ENCODE data around the gene PDE1C.

The PDE1C gene

DNA sequence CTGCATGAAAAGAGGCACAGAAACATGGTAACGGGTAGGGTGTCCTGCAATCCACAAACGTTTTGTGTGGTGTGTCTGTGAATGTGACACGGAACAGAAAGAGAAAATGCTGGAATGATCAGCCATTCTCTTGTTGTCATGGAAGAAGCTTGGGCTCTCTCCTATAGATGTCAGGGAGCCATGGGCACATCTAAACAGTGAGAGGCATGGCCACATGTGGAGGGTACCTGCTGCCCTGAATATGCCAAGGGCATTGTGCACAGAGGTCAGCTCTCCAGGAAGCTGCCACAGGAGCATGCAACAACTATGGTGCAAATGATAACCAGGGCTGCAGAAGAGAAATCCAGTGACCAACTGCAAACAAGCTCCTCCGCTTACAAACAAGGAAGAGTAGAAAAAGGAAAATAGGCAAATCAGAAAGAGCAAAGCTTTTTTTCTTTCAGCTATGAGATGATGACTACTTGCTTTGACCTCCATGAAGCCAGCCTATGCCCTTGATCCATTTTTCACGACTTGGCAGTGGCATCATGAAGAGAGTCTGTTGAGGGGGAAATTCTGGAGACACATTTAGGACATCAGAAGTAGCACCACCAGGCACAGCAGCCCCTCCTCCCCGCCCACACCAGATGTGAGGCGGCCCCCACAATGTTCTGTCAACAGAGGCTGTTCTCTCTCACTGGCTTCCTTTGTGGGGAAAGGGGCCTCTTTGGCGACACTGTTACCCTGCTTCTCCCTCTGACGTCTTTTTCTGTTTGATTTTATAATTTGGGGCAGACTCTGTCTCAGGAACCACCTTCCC is 4.8 kb upstream of the PDE1C start:
- no peak for DNase-seq

DNA sequence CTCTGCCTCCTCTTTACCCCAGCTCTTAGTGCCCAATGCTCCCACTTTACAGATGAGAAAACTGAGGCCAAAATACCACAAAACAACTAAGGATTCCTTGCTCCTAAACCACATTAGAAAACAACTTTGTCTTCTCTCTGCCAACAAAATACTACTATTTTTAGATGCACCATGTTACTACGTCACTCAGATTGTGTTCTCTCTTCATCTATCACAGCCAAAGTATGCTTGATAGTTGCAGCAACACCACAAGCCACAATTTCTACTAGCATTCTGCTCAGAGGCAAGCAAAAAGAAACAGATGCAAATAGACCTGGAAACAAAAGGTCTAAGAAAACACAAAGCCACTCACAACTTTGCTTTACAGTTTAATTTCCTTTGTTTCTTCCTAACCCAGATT is 3.3 kb upstream of the PDE1C start:
- no peak for DNase-seq

DNA sequence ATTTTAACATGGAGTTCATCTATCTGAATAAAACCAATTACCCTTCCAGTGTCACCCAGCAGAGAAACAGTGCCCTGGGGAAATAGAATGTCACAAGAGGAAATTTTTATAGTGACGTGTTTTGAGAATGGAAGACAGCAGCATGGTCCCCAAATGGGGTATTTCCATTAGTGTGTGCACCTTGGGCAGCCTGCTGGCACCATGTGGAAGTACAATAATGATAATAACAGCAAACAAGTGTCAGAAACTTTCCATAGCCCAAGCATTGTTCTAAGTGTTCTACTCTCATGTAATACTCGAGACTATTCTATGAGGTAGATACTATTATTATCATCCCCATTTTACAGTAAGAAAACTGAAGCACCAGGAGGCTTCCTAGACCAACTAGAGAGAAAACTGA is 2.2 kb upstream of the PDE1C start:
- DNase-seq: no peak

DNA sequence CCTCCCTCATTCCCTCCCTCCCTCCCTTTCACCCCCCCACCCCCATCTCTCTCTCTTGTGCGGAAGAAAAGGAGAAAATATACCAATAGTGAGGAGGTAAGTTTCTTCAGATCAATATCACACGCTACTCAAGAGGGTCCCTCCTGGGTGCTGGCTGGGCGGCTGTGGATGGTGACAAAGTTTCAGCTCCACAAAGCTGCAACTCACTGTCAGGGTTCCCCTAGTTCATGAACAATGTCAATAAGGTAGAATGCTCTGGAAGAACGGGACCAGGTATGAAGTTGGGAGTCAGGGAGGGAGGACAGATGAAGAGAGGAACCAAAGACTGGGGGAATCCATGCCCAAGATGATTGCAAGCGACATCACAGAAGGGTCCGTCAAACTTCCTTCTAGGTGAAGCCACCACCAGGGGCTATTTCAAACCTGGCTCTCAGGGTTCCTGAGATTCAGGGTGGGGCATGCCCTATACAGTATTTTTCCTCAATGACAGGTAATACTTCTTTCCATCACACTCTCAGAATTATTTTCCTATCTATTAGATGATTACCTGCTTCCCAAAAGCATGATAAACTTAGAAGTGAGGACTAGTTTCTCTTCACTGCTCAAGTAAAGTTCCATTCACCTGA is 1.4 kb upstream of the PDE1C start:
- DNase-seq: no peak

DNA sequence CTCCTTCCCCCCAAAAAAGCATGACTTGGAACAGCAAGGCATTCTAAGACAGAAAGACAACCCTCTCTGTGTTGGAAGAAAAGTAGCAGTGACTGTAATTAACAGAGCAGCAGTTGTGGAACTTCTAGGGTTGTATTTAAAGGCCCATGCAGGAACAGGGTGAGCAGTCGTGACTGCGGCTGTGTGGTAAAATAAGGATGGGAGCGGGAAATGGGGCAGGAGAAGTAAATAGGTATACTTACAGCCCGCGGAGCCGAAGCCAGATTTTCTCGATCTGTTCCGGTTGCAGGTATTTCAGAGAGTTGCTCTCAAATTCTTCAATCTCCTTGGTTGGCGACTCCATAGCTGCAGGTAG is 179 bp downstream of the PDE1C start:
- DNase-seq: no peak

DNA sequence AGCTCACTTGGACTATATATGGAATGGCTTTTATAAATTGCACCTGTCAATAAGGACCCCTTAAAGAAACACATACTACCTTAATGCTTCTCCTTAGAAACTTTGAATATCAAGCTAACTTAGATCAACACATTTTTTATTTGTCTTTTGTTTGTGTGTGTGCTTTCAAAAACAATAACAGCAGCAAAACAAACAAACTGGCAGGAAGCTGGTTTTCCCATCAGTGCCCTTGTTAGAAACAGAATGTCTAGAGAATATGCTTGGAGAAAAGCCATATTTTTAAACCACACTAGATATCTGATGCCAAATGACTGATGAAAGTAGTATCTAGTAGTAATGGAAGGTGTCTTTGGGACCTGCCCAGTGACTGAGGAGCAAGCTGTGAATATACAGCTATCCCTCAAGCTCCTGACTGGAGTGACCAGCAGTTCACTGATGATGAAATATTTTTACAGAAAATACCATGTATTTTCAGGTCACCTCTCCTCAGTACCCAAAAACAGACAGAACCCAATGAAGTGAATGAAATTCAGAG is 1.0 kb downstream of the PDE1C start:
- no peak for DNase-seq

DNA sequence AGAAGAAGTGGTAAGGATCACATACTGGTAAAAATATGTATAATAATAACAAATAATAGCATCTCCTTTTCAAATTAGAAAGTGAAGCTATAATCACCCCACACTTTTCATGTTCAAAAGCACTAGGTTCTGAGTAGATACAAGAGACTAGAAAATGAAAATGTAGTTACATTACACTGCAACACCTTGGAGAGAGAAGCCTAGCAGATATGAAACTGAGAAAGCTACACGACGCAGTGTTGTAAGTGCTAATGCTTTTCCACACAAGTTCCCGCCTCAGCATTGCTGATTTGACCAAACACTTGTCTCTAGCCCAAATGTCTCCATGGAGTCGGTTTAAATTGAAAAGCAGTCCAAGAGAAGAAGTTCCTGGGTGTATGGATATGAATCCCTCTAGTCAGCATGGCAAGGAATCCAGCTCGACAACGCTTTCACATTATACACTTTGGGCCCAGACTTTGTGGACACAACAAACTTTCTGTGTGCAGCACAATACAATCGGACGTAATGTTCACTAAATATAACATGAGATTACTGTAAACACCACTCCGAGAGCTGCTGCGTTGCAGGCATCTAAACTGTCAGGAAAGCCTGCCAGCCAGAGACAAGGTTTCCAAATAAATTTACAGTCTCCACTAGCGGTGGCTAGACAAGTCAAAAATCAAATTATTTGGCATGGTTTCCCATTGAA is 1.7 kb downstream of the PDE1C start:
- DNase-seq: no peak

DNA sequence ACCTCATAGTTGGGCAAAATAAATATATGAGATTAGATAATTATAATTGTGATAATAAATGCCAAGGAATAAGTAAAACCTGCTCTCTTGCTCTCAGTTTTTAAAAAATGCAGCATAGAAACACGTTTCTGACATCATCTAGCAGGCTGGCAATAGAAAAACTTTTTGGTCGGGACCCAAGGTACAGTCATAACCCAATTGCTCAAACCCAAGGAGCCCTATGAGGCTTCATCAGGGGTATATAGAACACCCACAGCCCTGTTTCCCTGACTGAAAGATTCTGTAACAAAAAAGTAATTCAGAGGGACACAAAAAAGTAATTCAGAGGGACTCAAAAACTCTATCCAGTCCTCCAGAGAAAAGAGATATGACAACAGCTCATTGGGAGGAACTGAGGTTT is 3.8 kb downstream of the PDE1C start:
- DNase-seq: no peak

DNA sequence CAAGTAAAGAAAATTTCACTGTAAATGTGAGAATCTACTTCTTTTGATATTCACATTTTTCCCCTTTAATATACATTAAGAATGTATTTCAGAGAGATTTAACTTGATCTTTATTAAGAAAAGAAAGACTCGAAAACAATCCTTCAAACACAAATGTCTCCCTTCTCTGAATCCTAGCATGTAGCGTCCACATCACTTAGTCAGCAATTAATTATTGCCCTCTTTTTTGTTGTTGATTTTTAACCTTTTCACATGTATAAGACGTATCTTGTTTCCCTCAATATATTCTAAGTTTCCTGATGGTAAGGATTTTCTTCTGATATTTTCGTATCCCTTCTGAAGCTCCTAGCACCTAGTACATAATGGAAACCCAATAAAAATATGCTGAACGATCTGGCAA is 6.6 kb downstream of the PDE1C start:
- no peak for DNase-seq

DNA sequence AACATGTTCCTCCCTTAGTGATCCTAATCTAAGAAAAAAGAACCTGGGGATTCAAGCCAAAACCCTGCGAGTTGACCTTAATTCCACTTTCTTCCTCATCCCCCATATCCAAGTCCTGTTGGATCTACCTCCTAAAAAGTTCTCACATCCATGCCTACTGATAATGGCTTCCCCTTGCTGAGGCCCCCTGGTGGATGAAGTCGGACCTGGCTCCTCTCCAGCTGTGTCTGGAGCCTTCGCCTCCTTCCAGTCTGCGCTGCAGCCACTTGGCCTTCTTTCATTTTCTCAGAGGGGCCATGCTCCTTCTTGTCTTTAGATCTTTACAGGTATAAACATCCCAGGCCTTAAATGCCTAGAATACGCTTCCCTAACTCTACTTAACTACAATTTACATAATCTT is 8.1 kb downstream of the PDE1C start:
- DNase-seq: no peak

DNA sequence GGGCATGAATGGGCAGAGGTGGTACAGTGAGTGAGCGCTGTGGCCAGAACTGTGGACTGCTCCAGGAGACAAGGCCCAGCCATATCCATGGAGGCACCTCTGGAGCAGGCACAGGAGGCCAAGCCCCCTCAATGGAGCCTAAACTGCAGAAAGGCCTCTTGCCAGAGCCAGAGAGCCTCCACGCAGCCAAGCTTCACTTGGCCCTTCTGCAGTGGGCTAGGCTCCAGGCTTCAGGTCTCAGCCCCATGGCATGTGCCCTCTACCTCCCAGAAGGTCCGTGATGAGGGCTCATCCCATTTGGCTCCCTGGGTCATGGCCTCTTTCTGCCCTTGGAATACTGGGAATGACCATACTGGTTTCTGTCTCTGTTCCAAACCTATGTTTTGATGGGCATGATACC is 8.9 kb downstream of the PDE1C start:
- no peak for DNase-seq

DNA sequence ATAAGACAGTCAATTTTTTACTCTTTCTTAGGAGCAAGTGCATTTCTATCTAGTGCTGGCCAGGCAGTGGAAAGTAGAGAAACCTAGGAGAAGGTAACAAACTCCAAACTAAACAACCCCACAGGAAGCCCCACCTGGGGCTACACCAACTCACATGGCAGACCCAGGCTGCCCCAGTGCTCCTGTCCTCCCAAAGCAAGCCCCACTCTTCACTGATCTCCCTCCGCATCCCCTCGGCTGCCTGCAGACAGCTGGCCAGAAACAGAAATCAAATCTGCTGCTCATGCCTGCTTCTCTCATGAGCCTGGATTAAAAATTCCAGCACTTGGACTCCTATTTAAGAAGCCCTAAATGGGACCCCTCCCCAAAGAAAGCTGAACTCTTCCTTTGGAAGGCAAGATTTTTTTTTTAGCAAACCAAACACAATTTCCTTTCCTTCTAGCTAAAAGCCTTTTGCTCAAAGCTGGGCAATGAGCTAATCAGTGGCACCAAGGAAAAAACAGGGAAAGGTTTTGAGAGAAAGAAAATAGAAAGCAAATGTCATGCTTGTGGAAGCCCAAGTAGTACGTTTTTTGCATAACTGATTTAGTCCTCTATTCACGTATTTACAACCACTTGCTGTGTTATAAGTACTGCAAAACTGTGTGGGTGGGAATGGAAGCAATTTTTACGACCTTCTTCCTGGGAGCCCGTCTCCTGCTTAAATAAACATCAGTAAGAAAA is 10.8 kb downstream of the PDE1C start:
- no peak for DNase-seq

DNA sequence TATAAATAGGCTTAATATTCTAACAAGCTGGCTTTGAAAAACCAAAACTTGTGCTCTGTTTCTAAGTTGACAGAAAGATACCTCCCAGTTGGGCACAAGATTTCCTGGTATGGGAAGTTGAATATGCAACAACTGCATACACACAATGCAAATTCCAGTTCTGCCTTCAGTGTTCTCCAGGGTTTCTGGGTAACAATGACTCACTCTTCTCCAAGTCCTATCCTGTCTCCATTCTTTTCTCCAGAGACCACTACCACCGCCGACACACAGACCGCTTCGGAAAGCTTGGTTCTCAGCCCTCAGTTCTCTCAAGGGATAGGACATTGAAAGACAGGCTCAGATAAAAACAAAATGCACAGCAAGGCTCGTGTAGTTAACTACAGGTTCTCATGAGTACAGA is 12.2 kb downstream of the PDE1C start:
- DNase-seq: no peak

DNA sequence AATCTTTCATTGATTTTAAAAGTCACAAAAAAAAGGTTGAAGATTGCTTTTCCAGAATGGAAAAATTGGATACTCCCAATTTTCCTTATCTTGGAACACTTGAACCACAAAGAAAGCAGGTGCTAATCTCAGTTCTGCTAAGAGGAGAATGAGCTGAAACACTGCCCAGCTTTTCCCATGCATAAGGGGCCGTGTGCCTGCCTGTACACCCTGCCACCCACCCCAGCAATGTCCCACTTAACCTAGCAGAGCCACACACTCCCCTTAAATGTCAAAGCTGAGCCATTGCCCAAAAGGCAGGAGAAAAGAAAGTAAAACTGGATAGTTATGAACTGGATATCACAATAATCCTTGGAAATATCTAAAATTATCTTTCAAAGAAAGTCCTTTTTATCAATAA is 13.4 kb downstream of the PDE1C start:
- no peak for DNase-seq

DNA sequence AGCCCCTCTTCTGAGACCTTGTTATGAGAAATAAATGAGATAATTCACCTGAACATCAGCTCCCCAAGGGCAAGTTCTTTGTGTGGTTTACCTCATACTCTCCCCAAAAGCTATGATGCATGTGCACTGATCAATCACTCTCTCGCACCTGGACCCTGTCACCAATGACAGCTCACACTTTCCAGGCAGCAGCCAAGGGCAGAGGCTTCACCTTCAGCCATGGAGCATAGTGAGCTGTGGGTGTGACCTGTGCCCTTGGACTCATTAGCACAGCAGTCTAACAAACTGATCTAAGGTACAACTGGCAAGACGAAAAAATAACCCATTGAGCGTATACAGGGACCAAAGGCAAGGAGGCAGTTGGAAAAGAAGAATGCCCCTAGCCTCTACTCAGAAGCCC is 17.0 kb downstream of the PDE1C start:
- no peak for DNase-seq

DNA sequence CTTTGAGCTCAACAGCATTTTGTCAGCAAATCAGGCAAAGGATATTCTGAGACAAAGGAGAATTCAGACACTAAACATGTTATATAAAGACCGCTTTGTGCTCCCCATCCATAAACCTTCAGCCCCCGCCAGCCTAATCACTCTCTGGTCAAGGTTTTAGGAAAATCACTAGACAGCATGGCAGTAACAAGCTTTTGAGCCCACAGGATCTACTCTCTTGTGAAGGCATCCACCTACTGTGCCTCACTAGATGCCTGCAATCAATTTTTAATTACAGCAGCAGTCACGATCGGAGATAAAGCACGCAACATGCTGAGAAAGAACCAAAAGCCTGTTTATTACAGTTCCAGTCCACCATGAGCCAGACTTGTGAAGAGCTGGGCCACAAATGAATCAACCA is 19.1 kb downstream of the PDE1C start:
- DNase-seq: no peak

DNA sequence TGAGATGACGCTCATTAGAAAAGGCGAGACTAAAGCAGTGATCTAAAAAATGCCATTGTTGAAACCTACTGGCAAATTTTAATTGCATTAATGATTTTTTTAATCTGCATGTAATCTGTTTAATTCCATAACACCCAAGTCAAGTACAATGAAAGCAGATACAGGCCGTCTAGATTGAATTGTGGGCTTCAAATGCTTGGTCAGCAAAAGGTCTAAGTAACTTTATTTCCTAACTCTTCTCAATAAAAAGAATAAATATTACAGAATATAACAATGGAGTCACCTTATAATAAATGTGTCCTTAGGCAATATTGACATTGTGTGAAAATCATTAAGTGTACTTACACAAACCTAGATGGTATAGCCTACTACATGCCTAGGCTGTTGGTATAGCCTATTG is 20.6 kb downstream of the PDE1C start:
- DNase-seq: no peak

DNA sequence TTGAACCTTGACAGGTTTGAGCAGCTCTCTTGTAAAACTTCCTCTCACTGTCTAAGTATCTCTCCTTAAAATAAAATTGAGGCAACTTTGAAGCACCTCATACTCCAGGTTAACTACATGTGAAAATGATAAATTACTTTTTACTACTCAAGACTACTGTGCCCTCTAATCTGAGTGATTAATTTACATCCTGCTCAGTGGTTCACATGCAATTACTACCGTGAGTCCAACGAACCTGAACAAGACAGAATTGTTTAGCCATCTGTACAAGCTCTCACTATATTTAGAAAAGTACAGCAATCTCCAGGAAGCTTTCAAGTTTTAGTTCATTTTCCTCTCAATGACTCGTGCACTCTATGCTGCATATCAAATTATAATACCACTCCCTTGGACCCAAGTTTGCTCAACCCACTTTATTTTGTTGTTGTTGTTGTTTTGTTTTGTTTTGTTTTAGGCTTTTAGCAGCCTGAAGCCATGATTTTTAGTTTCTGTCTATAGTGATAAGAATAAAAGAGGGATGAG is 21.2 kb downstream of the PDE1C start:
- no peak for DNase-seq

DNA sequence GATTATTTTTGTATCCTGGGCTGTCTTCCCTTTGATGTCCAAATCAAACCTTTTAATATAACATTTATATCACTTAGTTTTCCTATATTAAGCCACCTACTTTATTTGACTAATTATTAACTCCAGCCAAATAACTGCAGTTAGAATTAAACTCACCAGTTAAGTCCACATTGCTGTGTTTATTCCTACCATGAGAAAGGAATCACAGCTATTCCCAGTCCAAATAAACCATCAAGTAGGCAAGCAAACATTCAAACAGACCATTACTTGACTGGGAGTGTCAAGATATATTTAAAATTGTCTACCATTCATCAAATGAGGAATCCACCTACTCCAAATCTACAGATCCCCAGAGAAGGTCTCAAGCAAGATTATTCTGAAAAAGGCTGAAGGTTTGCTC is 22.4 kb downstream of the PDE1C start:
- DNase-seq: no peak

DNA sequence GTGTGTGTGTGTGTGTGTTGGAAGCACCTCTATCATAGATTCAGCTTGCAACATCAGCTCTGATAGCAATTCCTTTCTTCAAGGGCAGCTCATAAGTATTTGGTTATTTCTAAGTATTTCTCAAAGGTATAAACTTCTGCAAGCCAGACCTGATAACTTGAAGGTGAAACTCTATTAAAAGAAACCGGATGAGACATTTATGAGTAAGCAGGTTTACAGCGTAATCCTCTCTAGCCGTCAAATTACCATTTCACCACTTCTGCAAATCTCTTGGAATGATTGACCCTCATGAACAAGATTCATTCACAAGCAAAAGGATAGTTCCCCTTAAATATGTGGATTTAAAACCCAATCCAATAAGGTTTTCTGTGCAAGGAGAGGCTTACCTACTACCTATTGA is 23.1 kb downstream of the PDE1C start:
- no peak for DNase-seq

DNA sequence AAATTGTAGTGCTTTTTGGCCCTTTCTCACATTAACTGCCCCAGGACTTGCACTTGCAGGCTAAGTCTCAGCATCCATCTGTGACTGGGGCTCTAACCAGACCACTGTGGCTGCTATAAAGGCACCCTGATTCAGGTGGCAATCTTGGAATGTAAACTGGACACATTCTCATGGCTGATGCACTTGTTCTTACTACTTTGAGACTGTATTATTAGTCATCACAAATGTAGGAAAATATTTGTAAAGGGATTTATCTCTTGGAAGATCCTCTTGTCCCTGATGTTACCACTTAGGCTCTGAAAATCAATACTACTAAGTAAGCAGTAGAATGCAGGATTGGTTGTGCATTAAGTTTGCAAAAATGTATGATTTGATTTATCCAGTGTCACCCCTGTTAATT is 25.0 kb downstream of the PDE1C start:
- DNase-seq: no peak

DNA sequence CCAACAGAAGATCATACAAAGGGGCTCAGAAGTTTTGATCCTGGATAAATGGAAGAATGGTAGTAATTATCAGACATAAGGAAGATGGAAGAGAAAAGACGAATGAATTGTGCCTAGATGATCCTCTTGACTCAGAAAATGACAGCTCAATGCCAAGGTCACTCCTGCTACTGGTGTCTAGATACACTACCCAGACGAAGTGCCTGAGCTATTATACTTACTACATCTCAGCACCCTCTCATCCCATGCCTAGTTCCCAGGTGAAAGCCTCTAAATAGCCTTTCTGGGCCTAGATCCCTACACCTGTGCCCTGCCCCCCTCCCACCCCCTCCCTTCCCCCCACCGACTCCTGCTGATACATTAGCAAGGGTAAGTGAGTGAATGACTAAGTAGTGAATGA is 25.5 kb downstream of the PDE1C start:
- DNase-seq: no peak

DNA sequence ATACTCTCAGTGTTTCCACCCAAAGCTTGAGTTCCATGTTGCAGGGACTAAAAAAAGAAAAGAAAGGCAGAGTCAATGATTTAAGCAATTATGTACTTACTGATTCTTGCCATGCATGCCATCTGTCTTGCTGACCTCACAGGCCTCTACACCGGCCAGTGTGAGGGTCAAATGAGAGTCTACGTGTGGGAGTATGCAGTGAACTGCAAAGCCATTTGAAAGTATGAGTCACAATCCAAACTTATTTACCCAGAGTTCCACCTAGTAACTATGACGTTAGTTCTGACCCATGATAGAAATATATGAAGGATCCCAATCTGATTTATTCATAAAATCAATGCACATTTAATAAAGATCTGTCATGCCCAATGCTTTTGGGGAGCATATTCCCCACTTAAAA is 26.5 kb downstream of the PDE1C start:
- no peak for DNase-seq
